Measurements from ENCODE around the gene PDIA5.
"Not testable (repeated sequence)": the region's sequence is repeated elsewhere in the genome, so short reads cannot be mapped to it uniquely, and the experiment has no call there.

Gene PDIA5

DNA sequence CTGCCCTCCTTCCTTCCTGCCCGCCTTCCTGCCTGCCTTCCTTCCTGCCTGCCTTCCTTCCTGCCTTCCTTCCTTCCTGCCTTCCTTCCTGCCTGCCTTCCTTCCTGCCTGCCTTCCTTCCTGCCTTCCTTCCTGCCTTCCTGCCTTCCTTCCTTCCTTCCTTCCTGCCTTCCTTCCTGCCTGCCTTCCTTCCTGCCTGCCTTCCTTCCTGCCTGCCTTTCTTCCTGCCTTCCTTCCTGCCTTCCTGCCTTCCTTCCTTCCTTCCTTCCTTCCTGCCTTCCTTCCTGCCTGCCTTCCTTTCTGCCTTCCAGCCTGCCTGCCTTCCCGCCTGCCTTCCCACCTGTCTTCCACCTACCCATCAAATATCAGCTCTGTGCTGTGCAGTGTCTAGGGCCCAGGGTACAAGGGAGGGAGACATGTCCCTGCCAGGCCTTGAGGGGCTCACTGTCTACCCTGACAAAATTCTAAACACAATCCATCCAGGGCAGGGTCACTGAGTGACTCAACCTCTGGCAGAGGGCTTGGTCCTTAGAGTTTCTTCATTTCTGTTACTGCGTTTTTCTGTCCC lies 85.1 kb downstream of the PDIA5 start:
- not testable (repeated sequence) for DNase-seq

DNA sequence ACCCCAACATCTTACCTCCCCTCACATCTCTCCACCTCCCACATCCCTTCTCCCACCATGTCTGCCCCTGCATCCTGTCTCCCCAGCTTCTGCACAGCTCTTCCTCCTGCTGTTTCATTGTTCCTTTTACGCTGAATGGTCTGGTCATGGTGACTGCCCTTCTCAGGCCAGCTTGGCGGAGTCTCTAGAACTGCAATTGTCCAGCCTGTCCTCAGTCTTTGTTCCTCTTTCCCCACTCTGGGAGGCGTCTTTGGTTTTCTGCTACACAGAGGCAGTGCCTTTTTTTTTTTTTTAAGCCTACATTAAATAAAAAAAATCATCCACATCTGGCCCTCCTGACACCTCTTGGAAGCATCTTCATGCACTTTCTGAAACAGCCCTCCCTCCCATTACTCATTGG lies 85.9 kb downstream of the PDIA5 start:
- DNase-seq = no peak

DNA sequence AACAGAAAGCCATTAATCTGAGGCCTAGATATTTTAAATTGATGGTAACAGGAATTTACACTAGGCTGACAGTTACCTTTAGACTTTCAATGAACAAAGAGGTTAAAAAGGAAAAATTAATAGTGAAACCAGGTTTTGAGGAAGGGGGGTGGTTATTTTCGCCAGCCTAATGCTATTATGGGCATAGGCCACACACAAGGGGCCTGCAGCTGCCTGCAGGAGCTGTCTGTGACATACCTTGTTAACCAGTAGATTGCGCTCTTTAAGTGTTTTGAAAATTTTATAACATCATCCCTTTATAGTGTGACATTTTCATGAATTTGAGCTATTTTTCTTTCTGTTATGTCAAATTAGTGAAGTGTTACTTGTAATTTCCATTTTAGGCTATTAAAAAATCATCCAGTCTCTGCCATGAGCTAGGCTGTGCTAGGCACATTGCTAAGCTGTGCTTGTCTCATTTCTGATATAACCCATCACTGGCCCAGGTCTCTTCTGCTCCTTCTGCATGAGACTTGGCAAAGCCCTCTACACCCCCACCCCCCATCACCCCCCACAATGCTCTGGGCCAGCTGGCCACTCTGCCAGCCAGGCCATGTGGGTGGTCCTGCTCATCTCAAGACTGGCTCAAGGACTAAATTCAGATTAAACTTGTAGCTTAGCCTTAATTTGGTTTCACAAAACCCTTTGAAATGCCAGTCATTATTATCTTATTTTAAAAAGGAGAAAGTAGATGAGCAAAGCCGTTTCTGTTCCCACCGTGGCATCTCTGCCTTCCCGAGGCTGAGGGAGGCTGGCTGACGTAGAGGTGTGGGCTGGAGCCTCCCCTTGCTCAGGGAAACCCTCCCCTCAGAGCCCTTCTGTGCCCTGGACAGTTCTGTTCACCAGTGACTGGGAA lies 86.5 kb downstream of the PDIA5 start:
- DNase-seq = no peak

DNA sequence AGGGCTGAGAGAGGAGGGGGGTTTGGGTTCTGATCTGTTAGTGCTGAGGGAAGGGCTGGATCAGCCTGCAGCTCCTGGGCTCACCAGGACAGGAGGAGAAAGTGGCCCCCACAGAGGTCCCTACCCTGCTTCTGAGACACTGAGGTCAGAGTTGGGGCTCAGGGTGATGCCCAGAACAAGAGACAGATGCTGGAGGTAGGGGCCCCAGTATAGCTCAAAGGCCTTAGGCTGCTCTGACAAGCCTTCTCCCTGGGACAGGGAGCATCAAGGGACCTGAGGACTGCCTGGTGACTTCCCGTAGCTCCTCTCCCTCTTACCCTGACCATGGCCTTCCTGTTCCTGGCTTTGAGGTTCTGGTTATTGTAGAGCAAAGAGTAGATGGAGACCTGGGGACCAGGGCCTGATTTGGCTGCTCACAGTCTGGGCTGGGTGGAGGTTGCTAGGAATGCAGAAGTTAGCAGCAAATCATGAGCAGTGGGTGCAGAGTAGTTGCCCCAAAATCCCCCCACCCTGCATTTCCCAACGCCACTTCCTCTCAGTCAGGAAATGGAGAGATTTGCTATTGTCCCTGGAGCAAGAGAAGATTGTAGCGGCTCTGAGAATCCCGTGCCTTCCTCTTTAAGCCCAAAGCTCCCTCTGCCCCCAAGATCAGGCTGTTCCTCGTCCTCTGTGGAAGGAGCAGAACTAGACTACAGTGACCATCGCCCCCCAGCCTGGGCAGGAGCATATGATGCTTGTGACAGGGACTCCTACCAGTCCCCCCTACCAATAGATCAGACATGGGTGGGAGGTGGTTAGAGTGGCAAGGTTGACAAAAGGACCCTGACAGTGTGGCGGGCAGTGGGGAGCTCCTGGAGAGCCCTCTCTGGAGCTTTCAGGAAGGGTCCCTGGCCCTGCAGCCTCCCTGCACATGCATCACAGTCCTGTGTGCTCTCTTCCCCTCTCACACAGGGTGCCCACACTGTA lies 87.5 kb downstream of the PDIA5 start:
- no peak for DNase-seq

GRCh38 chr3:123155471-123156011 lies 88.7 kb downstream of the PDIA5 start:
- no peak for DNase-seq

- DNase-seq = no peak
These were observed 89.6 kb downstream of the PDIA5 start for GRCh38 chr3:123156276-123156995.

DNA sequence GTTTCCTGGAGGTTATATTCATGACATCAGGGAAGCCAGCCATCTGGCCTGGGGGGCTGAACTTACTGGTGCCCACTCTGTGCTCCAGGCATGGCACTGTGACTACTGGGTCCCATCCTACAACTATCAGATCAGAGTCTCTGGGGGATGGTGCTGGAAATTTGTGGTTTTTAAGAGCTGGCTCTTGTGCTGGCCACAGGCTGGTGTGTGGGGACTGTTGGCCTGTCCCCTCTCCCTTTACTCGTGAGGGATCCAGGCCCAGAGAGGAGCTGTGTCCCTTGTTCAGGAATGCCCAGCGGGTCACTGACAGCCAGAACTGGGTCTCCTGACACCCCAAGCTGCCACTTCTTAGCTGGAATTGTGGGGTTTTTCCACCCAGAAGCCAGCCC lies 90.4 kb downstream of the PDIA5 start:
- DNase-seq = no peak

DNA sequence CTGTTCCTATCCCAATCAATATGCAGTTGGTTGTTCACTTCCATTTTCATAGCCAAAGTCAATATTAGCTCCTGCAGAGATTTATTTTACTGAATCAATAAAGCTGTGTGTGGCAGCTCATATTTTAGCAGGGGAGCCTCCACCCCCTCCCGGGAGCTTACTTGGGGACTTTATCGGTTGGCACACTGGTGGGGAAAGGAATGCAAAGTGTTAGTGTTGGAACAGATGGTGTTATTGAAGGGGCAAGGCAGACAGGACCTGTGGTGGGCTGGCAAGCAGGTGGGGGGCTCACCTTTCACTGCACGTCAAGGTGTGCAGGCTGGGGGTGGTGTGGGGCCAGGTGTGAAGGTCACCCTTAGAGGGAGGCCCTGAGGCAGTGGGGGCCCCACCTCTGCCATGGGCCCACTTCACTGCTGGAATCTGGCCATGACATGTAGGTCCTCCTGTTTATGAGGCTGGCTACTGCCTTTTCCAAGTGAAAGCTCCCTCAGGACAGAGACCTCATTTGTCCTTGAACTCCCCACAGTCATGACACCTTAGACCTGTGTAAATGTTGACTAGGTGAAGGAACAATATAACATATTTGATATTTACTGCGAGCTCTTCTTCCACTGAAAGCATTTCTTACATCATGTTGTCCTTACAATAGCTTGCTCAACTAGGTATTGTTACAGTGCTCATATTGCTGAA lies 90.9 kb downstream of the PDIA5 start:
- DNase-seq = no peak

GRCh38 chr3:123158330-123158729 lies 91.5 kb downstream of the PDIA5 start:
- no peak for DNase-seq

GRCh38 chr3:123158899-123159390 lies 92.1 kb downstream of the PDIA5 start:
- no peak for DNase-seq

GRCh38 chr3:123159926-123160635 lies 93.3 kb downstream of the PDIA5 start:
- no peak for DNase-seq

- no peak for DNase-seq
These were observed 94.3 kb downstream of the PDIA5 start for GRCh38 chr3:123161167-123161566.

- DNase-seq = no peak
These were observed 96.3 kb downstream of the PDIA5 start for GRCh38 chr3:123163141-123163540.

- DNase-seq = no peak
These were observed 98.3 kb downstream of the PDIA5 start for GRCh38 chr3:123165163-123165562.

DNA sequence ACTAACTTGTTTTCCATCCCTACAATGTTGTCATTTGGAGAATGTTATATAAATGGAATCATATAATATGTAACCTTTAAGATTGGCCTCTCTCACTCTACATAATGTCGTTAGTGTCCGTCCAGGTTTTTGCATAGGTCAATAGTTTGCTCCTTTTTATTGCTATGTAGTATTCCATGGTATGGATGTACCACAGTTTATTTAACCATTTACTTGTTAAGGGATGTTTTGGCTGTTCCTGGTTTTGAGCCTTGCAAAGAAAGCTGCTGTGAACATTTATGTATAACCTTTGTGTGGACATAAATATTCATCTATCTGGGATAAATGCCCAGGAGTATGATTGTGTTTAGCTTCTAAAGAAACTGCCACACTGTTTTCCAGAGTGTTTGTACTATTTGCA lies 100.9 kb downstream of the PDIA5 start:
- no peak for DNase-seq

DNA sequence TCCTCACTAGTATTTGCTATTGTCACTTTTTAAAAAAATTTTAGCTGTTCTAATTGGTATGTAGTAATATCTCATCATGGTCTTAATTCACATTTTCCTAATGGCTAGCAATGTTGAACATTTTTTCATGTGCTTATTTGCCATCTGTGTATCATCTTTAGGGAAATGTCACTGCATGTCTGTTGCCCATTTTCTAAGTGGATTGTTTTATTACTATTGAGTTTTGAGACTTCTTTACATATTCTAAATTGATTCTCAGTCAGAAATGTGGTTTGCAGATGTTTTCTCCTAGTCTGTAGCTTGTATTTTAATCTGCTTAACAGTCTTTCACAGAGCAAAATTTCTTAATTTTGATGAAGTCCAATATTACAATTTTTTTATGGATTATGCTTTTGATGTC lies 101.3 kb downstream of the PDIA5 start:
- no peak for DNase-seq

GRCh38 chr3:123168605-123169004 lies 101.8 kb downstream of the PDIA5 start:
- no peak for DNase-seq

GRCh38 chr3:123169492-123169929 lies 102.7 kb downstream of the PDIA5 start:
- DNase-seq = no peak

GRCh38 chr3:123169930-123170329 lies 103.1 kb downstream of the PDIA5 start:
- DNase-seq = no peak

DNA sequence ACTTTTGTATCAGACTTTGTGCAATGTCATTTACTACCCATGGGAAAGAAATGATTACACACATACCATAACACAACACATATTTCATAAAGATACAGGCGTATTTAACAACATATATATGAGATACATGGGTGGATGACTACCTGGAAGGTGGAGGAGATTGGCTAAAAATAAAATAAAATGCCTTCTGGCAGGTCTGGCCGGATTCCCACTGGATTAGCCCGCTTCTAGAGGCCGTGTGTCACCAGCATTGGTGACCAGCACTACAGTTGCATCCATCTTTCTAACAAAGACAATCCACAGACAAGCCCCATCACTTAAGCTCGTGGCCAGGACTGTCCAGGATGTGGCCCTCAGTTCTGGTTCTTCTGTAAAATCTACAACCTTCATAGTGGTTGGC lies 114.0 kb downstream of the PDIA5 start:
- DNase-seq = no peak

- no peak for DNase-seq
These were observed 119.9 kb downstream of the PDIA5 start for GRCh38 chr3:123186695-123187094.
